ENCODE measurements around the gene SPECC1.
"Not testable (repeated sequence)": the region's sequence is repeated elsewhere in the genome, so short reads cannot be mapped to it uniquely, and the experiment has no call there.

Gene SPECC1

GRCh38 chr17:19992803-19993713 is 16.1 kb upstream of the SPECC1 start:
- Mint-ChIP-seq H3K4me3 (peak overlapping the region; percentile 41), H3K27me3 (peaks cover 9% of the 10 kb centered on the region), H3K36me3 (ENCODE audit: low read depth) (no peaks in the 10 kb centered on the region), H3K4me1 (ENCODE audit: low read depth) (peaks cover 7% of the 10 kb centered on the region), H3K27ac (no peak overlapping the region), H3K9me3 (no peaks in the 10 kb centered on the region)
- DNase-seq = peak; percentile 81

DNA sequence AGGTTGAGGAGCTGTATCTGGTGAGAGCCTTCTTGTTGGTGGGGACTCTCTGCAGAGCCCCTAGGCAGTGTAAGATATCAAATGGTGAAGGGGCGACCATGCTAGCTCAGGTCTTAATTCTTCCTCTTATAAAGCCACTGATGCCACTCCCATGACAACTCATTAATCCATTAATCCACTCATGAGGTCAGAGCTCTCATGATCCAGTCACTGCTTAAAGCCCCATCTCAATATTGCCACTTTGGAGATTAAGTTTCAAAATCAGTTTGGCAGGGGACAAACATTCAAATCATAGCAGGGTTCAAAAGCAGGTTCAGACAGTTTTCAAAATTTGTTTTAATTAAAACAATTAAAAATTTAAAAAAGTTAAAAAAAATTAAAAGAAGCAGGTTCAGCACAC is 13.1 kb upstream of the SPECC1 start:
- no peak overlapping the region for H3K4me3 Mint-ChIP-seq
- H3K4me1 Mint-ChIP-seq (ENCODE audit: low read depth) = peaks cover 7% of the 10 kb centered on the region
- H3K27ac Mint-ChIP-seq = no peak overlapping the region
- DNase-seq = no peak
- H3K36me3 Mint-ChIP-seq (ENCODE audit: low read depth) = no peaks in the 10 kb centered on the region
- peaks cover 17% of the 10 kb centered on the region for H3K27me3 Mint-ChIP-seq
- H3K9me3 Mint-ChIP-seq = no peaks in the 10 kb centered on the region

DNA sequence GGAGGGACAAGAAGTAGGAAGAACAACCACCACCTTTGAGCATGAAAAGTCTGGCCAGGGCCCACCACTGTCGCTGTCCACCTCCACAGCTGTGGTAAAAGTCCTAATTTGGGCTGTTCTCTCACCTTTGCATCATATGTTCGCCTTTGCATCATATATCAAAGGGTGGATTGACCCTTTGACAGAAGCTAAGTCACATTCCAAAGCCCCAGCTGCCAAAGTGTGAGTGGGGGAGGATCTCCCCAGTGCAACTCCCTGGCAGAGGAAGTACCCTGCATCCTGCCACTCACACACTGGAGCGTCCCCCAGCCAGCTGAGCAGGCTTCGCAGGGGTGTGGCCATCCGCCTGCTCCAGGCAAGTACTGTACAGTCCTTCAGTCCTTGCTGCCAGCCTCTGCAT is 12.7 kb upstream of the SPECC1 start:
- no peak overlapping the region for H3K4me3 Mint-ChIP-seq
- DNase-seq = no peak
- peaks cover 7% of the 10 kb centered on the region for H3K4me1 Mint-ChIP-seq (ENCODE audit: low read depth)
- no peak overlapping the region for H3K27ac Mint-ChIP-seq
- peaks cover 17% of the 10 kb centered on the region for H3K27me3 Mint-ChIP-seq
- no peaks in the 10 kb centered on the region for H3K9me3 Mint-ChIP-seq
- H3K36me3 Mint-ChIP-seq (ENCODE audit: low read depth) = no peaks in the 10 kb centered on the region

DNA sequence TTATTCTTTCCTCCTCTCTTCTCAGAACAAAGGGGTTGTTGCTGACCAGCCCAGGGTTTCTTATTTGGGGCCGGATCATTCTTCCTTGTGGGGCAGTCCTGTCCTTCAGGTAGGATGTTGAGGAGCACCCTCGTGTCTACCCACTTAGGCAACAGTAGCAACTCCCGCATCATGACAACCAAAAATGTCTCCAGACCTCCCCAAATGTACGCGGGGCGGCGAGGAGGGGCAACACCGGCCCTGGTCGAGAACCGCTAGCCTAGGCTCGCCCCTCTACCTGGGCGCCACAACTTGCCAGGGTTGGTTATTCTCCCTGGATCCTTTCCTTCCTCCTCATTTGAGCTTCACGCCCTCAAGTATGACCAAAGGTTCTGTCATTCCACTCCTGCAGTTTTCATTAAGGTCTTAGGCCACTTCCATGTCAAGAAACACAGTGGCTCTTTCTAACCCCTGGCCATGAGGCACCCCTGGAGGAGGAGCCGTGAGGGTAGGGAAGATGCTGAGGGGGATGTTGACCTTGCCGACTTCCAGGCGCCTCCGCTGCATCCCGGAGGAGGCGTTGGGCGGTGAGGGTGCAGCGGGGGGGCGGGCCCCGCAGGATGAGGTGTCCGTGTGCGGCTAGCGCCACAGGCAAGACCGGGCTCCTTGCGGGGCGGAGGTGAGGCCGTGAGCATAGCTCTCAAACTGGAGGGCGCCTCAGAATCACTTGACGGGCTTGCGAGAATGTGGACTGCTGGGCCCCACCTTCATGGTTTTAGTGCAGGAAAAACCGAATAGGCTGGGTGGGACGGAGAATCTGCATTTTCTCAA is 712 bp upstream of the SPECC1 start:
- Mint-ChIP-seq H3K27me3 (peaks cover 51% of the 10 kb centered on the region), H3K9me3 (no peaks in the 10 kb centered on the region), H3K4me1 (ENCODE audit: low read depth) (peaks cover 14% of the 10 kb centered on the region), H3K36me3 (ENCODE audit: low read depth) (no peaks in the 10 kb centered on the region), H3K4me3 (peak overlapping the region; percentile 80), H3K27ac (no peak overlapping the region)
- no peak for DNase-seq

GRCh38 chr17:20009052-20009301 is 182 bp upstream of the SPECC1 start:
- Mint-ChIP-seq H3K36me3 (ENCODE audit: low read depth) (no peaks in the 10 kb centered on the region), H3K4me3 (peak overlapping the region; percentile 80), H3K27me3 (peaks cover 51% of the 10 kb centered on the region), H3K4me1 (ENCODE audit: low read depth) (peaks cover 14% of the 10 kb centered on the region), H3K9me3 (no peaks in the 10 kb centered on the region), H3K27ac (no peak overlapping the region)
- no peak for DNase-seq

- peaks cover 57% of the 10 kb centered on the region for H3K27me3 Mint-ChIP-seq
- no peak for DNase-seq
Measured at GRCh38 chr17:20010099-20010863, 1.1 kb downstream of the SPECC1 start.

GRCh38 chr17:20010936-20011335 is 1.8 kb downstream of the SPECC1 start:
- H3K27me3 Mint-ChIP-seq = peaks cover 57% of the 10 kb centered on the region
- no peaks in the 10 kb centered on the region for H3K9me3 Mint-ChIP-seq
- H3K4me1 Mint-ChIP-seq (ENCODE audit: low read depth) = peaks cover 14% of the 10 kb centered on the region
- no peak for DNase-seq
- no peak overlapping the region for H3K27ac Mint-ChIP-seq
- H3K4me3 Mint-ChIP-seq = no peak overlapping the region
- no peaks in the 10 kb centered on the region for H3K36me3 Mint-ChIP-seq (ENCODE audit: low read depth)

More at GRCh38 chr17:20010099-20010863, 1.1 kb downstream of the SPECC1 start:
- Mint-ChIP-seq H3K4me1 (ENCODE audit: low read depth) (peaks cover 14% of the 10 kb centered on the region), H3K9me3 (no peaks in the 10 kb centered on the region), H3K4me3 (peak overlapping the region; percentile 76), H3K36me3 (ENCODE audit: low read depth) (no peaks in the 10 kb centered on the region), H3K27ac (no peak overlapping the region)

DNA sequence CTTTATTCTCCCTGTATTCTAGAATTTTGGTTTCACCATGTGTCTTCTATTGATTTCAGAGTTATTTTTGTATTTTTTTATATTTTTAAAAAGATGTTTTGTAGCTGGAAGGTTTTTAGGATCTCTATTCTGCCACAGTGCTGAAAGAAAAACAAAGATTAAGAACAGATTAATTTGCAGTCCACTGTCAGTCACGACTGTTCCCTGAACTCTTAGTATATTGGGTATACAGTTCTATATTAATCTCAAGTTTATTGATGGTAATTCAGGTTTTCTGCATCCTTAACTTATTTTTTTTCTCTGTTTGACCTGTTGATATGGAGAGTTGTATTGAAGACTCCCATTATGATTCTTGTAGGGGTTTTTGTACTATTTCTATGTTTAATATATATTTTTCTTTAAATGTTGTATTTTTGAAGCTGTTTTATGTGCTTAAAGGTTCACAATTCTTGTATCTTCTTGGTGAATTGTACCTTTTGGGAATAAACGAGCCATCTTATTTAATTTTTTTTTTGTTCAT is 2.9 kb downstream of the SPECC1 start:
- H3K4me3 Mint-ChIP-seq = no peak overlapping the region
- no peak overlapping the region for H3K27ac Mint-ChIP-seq
- DNase-seq = no peak
- H3K27me3 Mint-ChIP-seq = peaks cover 55% of the 10 kb centered on the region
- no peaks in the 10 kb centered on the region for H3K36me3 Mint-ChIP-seq (ENCODE audit: low read depth)
- H3K4me1 Mint-ChIP-seq (ENCODE audit: low read depth) = peaks cover 14% of the 10 kb centered on the region
- H3K9me3 Mint-ChIP-seq = no peaks in the 10 kb centered on the region

GRCh38 chr17:20016475-20016992 is 7.4 kb downstream of the SPECC1 start:
- H3K9me3 Mint-ChIP-seq; H3K4me1 Mint-ChIP-seq (ENCODE audit: low read depth); H3K27ac Mint-ChIP-seq; H3K4me3 Mint-ChIP-seq; H3K36me3 Mint-ChIP-seq (ENCODE audit: low read depth); DNase-seq: not testable (repeated sequence)
- peaks cover 37% of the 10 kb centered on the region for H3K27me3 Mint-ChIP-seq

DNA sequence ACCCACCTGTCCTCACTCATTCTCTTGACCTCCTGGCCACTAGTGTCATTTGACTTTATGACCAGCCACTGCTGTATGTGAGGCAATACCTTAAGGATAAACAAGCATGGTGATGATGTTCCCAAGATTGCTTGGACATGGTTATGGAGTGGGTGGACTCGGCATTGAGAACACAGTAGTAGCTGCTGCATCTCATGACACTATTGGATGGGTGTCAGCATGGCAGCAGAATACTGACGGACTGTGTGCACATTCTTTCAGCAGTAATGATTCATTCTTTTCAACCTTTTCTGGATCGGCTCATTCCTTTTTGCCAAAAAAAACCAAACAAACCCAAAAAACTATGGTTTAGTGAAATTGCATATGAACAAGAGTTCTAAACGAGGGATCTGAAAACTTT is 13.5 kb downstream of the SPECC1 start:
- no peaks in the 10 kb centered on the region for H3K9me3 Mint-ChIP-seq
- no peaks in the 10 kb centered on the region for H3K36me3 Mint-ChIP-seq (ENCODE audit: low read depth)
- DNase-seq = no peak
- no peaks in the 10 kb centered on the region for H3K4me1 Mint-ChIP-seq (ENCODE audit: low read depth)
- H3K4me3 Mint-ChIP-seq = no peak overlapping the region
- no peak overlapping the region for H3K27ac Mint-ChIP-seq
- peaks cover 3% of the 10 kb centered on the region for H3K27me3 Mint-ChIP-seq

GRCh38 chr17:20026960-20027359 is 17.8 kb downstream of the SPECC1 start:
- no peaks in the 10 kb centered on the region for H3K4me1 Mint-ChIP-seq (ENCODE audit: low read depth)
- no peak overlapping the region for H3K27ac Mint-ChIP-seq
- DNase-seq = no peak
- peaks cover 6% of the 10 kb centered on the region for H3K27me3 Mint-ChIP-seq
- no peaks in the 10 kb centered on the region for H3K36me3 Mint-ChIP-seq (ENCODE audit: low read depth)
- no peak overlapping the region for H3K4me3 Mint-ChIP-seq
- H3K9me3 Mint-ChIP-seq = no peaks in the 10 kb centered on the region

DNA sequence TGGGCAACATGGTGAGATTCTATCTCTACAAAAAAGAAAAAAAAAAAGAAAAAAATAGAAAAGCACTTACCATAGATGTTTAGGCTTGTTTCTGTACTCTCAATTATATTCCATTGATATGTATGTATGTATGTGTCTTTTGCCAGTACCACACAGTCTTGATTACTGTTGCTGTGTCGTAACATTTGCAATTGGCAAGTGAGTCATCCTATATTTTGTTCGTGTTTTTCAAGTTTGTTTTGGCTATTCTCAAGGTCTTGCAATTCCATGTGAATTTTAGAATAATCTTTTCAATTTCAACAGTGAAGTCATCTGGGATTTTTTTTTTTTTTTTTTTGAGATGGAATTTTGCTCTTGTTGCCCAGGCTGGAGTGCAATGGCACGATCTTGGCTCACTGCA is 19.3 kb downstream of the SPECC1 start:
- no peak overlapping the region for H3K27ac Mint-ChIP-seq
- no peak for DNase-seq
- H3K27me3 Mint-ChIP-seq = peaks cover 6% of the 10 kb centered on the region
- H3K36me3 Mint-ChIP-seq (ENCODE audit: low read depth) = no peaks in the 10 kb centered on the region
- no peak overlapping the region for H3K4me3 Mint-ChIP-seq
- H3K9me3 Mint-ChIP-seq = no peaks in the 10 kb centered on the region
- peaks cover 3% of the 10 kb centered on the region for H3K4me1 Mint-ChIP-seq (ENCODE audit: low read depth)

DNA sequence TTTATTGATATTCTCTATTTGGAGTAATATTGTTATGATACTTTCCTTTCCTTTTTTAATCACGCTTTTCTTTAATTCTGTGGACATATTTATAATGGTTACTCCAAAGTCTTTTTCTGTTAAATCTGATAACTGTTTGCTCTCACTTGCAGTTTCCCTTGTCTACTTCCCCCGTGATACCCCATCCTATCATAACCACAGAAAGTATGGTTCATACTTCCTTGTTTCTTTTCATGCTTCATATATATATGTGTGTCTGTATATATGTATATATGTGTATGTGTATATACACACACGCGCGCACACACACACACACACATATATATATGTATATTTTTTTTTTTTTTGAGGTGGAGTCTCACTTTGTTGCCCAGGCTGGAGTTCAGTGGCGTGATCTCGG is 23.5 kb downstream of the SPECC1 start:
- Mint-ChIP-seq H3K4me1 (ENCODE audit: low read depth) (peaks cover 3% of the 10 kb centered on the region), H3K27me3 (peaks cover 6% of the 10 kb centered on the region), H3K9me3 (no peaks in the 10 kb centered on the region), H3K36me3 (ENCODE audit: low read depth) (no peaks in the 10 kb centered on the region), H3K4me3 (no peak overlapping the region), H3K27ac (no peak overlapping the region)
- no peak for DNase-seq

DNA sequence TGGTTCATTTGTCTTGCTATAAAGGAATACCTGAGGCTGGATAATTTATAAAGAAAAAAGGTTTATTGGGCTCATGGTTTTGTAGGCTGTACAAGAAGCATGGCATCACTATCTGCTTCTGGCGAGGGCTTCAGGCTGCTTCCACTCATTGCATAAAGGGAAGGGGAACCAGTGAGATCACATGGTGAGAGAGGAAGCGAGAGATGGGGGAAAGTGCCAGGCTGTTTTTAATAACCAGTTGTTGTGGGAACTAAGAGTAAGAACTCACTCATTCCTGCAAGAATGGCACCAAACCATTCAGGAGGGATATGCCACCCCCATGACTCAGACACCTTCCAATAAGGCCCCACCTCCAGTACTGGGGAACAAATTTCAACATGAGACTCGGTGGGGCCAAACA is 24.3 kb downstream of the SPECC1 start:
- Mint-ChIP-seq H3K4me1 (ENCODE audit: low read depth) (peaks cover 3% of the 10 kb centered on the region), H3K27ac (no peak overlapping the region), H3K9me3 (no peaks in the 10 kb centered on the region), H3K27me3 (peaks cover 6% of the 10 kb centered on the region), H3K4me3 (no peak overlapping the region), H3K36me3 (ENCODE audit: low read depth) (no peaks in the 10 kb centered on the region)
- DNase-seq = no peak
